K562 (cell line): Measurements from ENCODE around the gene TIAL1. TPM values are rescaled to one million over a fixed set of nuclear protein-coding genes. Genes with fewer than 3 reads are reported as not detected.

Experiments used
- ATAC-seq: fragments of 200-7000 bp; cut with Tn5 transposase; 3 replicates; pipeline ENCODE4 v1.9.1; 2020; ENCODE audit warnings: moderate library complexity
- BruUV-seq: library from RNA; stranded (reverse); fragments of 400-500 nt; replicated peaks from 2 replicates; lab custom pipeline; 2021; lab: Mats Ljungman, UMichigan
- CTCF ChIA-PET: fragments of 300-600 bp; formaldehyde crosslinking; extraction: SDS; loops from one replicate; lab custom pipeline; 2021; ENCODE audit warnings: low intra/inter-chr PET ratio; lab: Yijun Ruan, JAX
- POLR2A ChIA-PET: fragments of 300-600, 350-650 bp; sonication (Branson Sonifier 250); formaldehyde crosslinking; extraction: SDS; loops from one replicate; lab custom pipeline; 2021; ENCODE audit warnings: antibody characterized with exemption, inconsistent platforms; lab: Yijun Ruan, JAX
- DNase-seq, 4 experiments: peaks; one replicate each; pipeline versions ENCODE4 v3.0.0 to v3.0.0-alpha.2; 2011 to 2018; ENCODE audit warnings: low spot score in 3 of 4, mixed read lengths in 3 of 4; ENCODE audit errors: extremely low read depth in 1 of 4
- FAIRE-seq: peaks from 2 replicates; lab custom pipeline; 2011; peaks lifted over from hg19 to GRCh38; lab: Jason Lieb, UNC
- H2AFZ ChIP-seq: 2 replicates; pipeline ENCODE4 v1.6.0; 2011; ENCODE audit warnings: low read depth, low read length, control low read depth, inconsistent platforms
- H3K27ac ChIP-seq: fragments of 200-600 bp; 3 replicates; pipeline ENCODE4 v1.8.0; 2011; ENCODE audit warnings: low read depth, mild to moderate bottlenecking, control low read depth, inconsistent platforms, low read length, moderate library complexity, mixed read lengths; ENCODE audit errors: extremely low read depth
- H3K27me3 ChIP-seq, 2 experiments: fragments of 300-600 bp in 1 of 2; 2 replicates in 1 of 2; 3 replicates in 1 of 2; pipeline versions ENCODE4 v1.6.0 to v1.8.0; 2011; ENCODE audit warnings: inconsistent platforms in 2 of 2, low read length in 2 of 2, mild to moderate bottlenecking in 1 of 2, mixed read lengths in 1 of 2, moderate library complexity in 1 of 2; ENCODE audit not compliant: control insufficient read depth in 2 of 2, insufficient read depth in 2 of 2
- H3K36me3 ChIP-seq: fragments of 300-600 bp; 3 replicates; pipeline ENCODE4 v1.8.0; 2011; ENCODE audit warnings: mild to moderate bottlenecking, low read length, inconsistent platforms; ENCODE audit not compliant: control insufficient read depth, insufficient read depth
- H3K4me1 ChIP-seq, 2 experiments: fragments of 200-600 bp in 1 of 2; replicated peaks in 1 of 2; 2 replicates in 1 of 2; 3 replicates in 1 of 2; pipeline versions ENCODE4 v1.5.1 to v1.8.0; 2011; ENCODE audit warnings: inconsistent platforms in 2 of 2, low read length in 2 of 2, mild to moderate bottlenecking in 1 of 2, mixed read lengths in 1 of 2, moderate library complexity in 1 of 2; ENCODE audit not compliant: control insufficient read depth in 2 of 2, insufficient read depth in 2 of 2
- H3K4me2 ChIP-seq: 2 replicates; pipeline ENCODE4 v1.6.1; 2011; ENCODE audit warnings: low read length, control low read depth, inconsistent platforms, mixed read lengths; ENCODE audit not compliant: insufficient read depth
- H3K4me3 ChIP-seq: fragments of 200-600 bp; sonication (generic), shearing (Covaris generic); 2 replicates; pipeline ENCODE4 v1.5.1; 2016; ENCODE audit warnings: control low read depth, inconsistent platforms
- H3K79me2 ChIP-seq: fragments of 200-600 bp; 3 replicates; pipeline ENCODE4 v1.8.0; 2011; ENCODE audit warnings: low read length, inconsistent platforms; ENCODE audit not compliant: control insufficient read depth, insufficient read depth
- H3K9ac ChIP-seq, 2 experiments: 2 replicates each; pipeline versions ENCODE4 v1.6.0 to v1.6.1; 2011; ENCODE audit warnings: low read depth in 2 of 2, low read length in 2 of 2, control low read depth in 1 of 2, inconsistent platforms in 1 of 2, mild to moderate bottlenecking in 1 of 2, mixed read lengths in 1 of 2; ENCODE audit not compliant: insufficient read depth in 1 of 2
- H3K9me1 ChIP-seq: one replicate; pipeline ENCODE4 v1.6.0; 2011; ENCODE audit warnings: inconsistent platforms, mild to moderate bottlenecking, low read length, moderate library complexity; ENCODE audit not compliant: control insufficient read depth, insufficient read depth
- H3K9me3 ChIP-seq: replicated peaks from 2 replicates; pipeline ENCODE4 v1.5.1; 2011; ENCODE audit warnings: low read depth, low read length, inconsistent platforms; ENCODE audit not compliant: control insufficient read depth, insufficient read depth
- H4K20me1 ChIP-seq: replicated peaks from 2 replicates; pipeline ENCODE4 v1.6.1; 2011; ENCODE audit warnings: low read length, inconsistent platforms, mixed read lengths; ENCODE audit not compliant: control insufficient read depth, insufficient read depth
- CBFA2T2 ChIP-seq: fragments of 450-650 bp; conservative IDR thresholded peaks from 2 replicates; pipeline ENCODE4 v1.6.1; 2017; ENCODE audit warnings: mild to moderate bottlenecking
- CBFA2T3 ChIP-seq: fragments of 450-650 bp; IDR thresholded peaks from 2 replicates; pipeline ENCODE4 v1.6.1; 2017
- EP300 ChIP-seq: IDR thresholded peaks from 2 replicates; pipeline ENCODE4 v1.6.1; 2012; ENCODE audit warnings: low read length, improper control_type of control experiment
- GTF2B ChIP-seq: IDR thresholded peaks from 2 replicates; pipeline ENCODE4 v1.6.1; 2011; ENCODE audit not compliant: insufficient read length; ENCODE audit errors: extremely low read depth
- MLX ChIP-seq, 2 experiments: fragments of 450-650 bp in 1 of 2; sonication (generic) in 1 of 2; formaldehyde crosslinking; conservative IDR thresholded peaks; 2 replicates each; pipeline versions ENCODE4 v1.4.0 to v1.8.1; 2020 to 2022; ENCODE audit warnings: mild to moderate bottlenecking in 1 of 2, missing genetic modification reagents in 1 of 2
- PML ChIP-seq: IDR thresholded peaks from 2 replicates; pipeline ENCODE4 v1.6.1; 2012; ENCODE audit warnings: low read length, inconsistent platforms
- POLR2AphosphoS5 ChIP-seq: IDR thresholded peaks from 2 replicates; pipeline ENCODE4 v1.6.1; 2011; ENCODE audit warnings: mild to moderate bottlenecking, low read depth, low read length, moderate library complexity; ENCODE audit not compliant: control insufficient read depth, insufficient read depth
- RBBP5 ChIP-seq: fragments of 200-600 bp; sonication (generic); IDR thresholded peaks from 2 replicates; pipeline ENCODE4 v1.6.1; 2012; ENCODE audit warnings: borderline replicate concordance, mild to moderate bottlenecking, low read length, control low read depth, inconsistent platforms; ENCODE audit not compliant: insufficient read depth, poor library complexity, severe bottlenecking
- SMAD4 ChIP-seq: fragments of 250-450 bp; sonication (Bioruptor Pico); conservative IDR thresholded peaks from 2 replicates; pipeline ENCODE4 v1.8.0; 2021; ENCODE audit warnings: inconsistent platforms, mild to moderate bottlenecking, moderate library complexity
- TAL1 ChIP-seq: fragments of 450-650 bp; IDR thresholded peaks from 2 replicates; pipeline ENCODE4 v1.6.1; 2016; ENCODE audit warnings: mild to moderate bottlenecking
- TBP ChIP-seq: optimal IDR thresholded peaks from 2 replicates; pipeline ENCODE3; 2011; ENCODE audit warnings: low read depth, low read length, improper control_type of control experiment
- ZBTB7A ChIP-seq: IDR thresholded peaks from 2 replicates; pipeline ENCODE4 v1.6.1; 2011; ENCODE audit warnings: low read depth, mild to moderate bottlenecking, low read length, moderate library complexity, borderline replicate concordance; ENCODE audit not compliant: control insufficient read depth
- ZNF263 ChIP-seq: sonication (generic); formaldehyde crosslinking; IDR thresholded peaks from 2 replicates; pipeline ENCODE4 v1.8.0; 2022; ENCODE audit warnings: mild to moderate bottlenecking, missing genetic modification reagents, borderline replicate concordance
- ZNF584 ChIP-seq: fragments of 200-800 bp; sonication (Bioruptor generic); IDR thresholded peaks from 2 replicates; pipeline ENCODE4 v1.6.1; 2016; ENCODE audit warnings: low read depth, mild to moderate bottlenecking, missing genetic modification characterization, missing compliant biosample characterization
- ZNF592 ChIP-seq: fragments of 450-650 bp; IDR thresholded peaks from 2 replicates; pipeline ENCODE4 v1.6.1; 2017; ENCODE audit warnings: antibody characterized with exemption, mild to moderate bottlenecking
- WGBS: fragments of 100-300 bp; shearing (Covaris generic); methylation state at CpG from one replicate; pipeline ENCODE4 v1.1.6; 2016; ENCODE audit warnings: low coverage, mixed read lengths; ENCODE audit not compliant: insufficient coverage; ENCODE audit errors: missing lambda C conversion rate; 5-methylcytosine and 5-hydroxymethylcytosine counted together
- in situ Hi-C: fragments of 300-500 bp; cut with MboI; formaldehyde crosslinking; loops from 4 replicates; pipeline ENCODE4 v1.15.0; 2018; ENCODE audit warnings: inconsistent platforms, mixed read lengths
- intact Hi-C: fragments of 100-400 bp; cut with micrococcal nuclease; formaldehyde crosslinking; loops from 2 replicates; pipeline ENCODE4 v1.14.2; 2022
- polyA plus RNA-seq, 8 experiments: library from polyadenylated mRNA; depleted of rRNA in 4 of 8; stranded (reverse) in 5 of 8; unstranded in 3 of 8; fragments of >200 nt; fragmentation: Nextera tagmentation in 2 of 8; fragmentation: Illumina TruSeq in 1 of 8; extraction: Ambion mirVana in 2 of 8; extraction: Trizol in 1 of 8; gene quantifications; 2 replicates each; pipeline versions ENCODE4 v1.2.1 to v1.2.3, GENCODE V29; 2011 to 2014; ENCODE audit warnings: inconsistent platforms in 1 of 8, missing spikeins in 1 of 8
- total RNA-seq, 7 experiments: library from RNA; depleted of rRNA in 6 of 7; stranded (reverse); fragments of >200 nt in 6 of 7; fragmentation: Illumina TruSeq in 2 of 7; extraction: Trizol in 2 of 7; gene quantifications; 2 replicates each; pipeline versions ENCODE4 v1.2.1 to v1.2.3, GENCODE V29; 2011 to 2021; ENCODE audit warnings: low replicate concordance in 1 of 7

The TIAL1 gene
- total and polyA plus RNA-seq, 9 of the 15 experiments (the other 6 are each of a cell fraction or from before 2014, with no cell fraction given) = 22.5 to 126 (median 58.2) TPM

- FAIRE-seq = peak; percentile 88
- peak; percentile 44 for ATAC-seq
- TF ChIP-seq ZNF592 (peak; percentile 62), CBFA2T3 (peak; percentile 91), RBBP5 (peak; percentile 24), ZBTB7A (peak; percentile 73; the same call in 1 of the 2 replicates), ZNF263 (CRISPR knock-in tag) (peak; percentile 40; the same call in 1 of the 2 replicates), ZNF584 (CRISPR knock-in tag) (0 out of 2 replicates have a peak, but pooled peaks have one; percentile 47), GTF2B (no peak), CBFA2T2 (peak; percentile 79), SMAD4 (CRISPR knock-in tag) (0 out of 2 replicates have a peak, but pooled peaks have one; percentile 59), POLR2AphosphoS5 (peak; percentile 58; the same call in 1 of the 2 replicates), TAL1 (peak; percentile 70), PML (0 out of 2 replicates have a peak, but pooled peaks have one; percentile 22), MLX (CRISPR knock-in tag; conservative IDR thresholded peaks at IDR 0.05) (no peak), TBP (peak; percentile 29), EP300 (peak; percentile 27; the same call in 1 of the 2 replicates)
Measured at GRCh38 chr10:119538632-119539358, 58.0 kb downstream of the TIAL1 start.

More at GRCh38 chr10:119538632-119539358, 58.0 kb downstream of the TIAL1 start:
- Histone ChIP-seq H3K9me1 (peaks cover 2% of the 10 kb centered on the region), H3K27me3 (no peaks in the 10 kb centered on the region), H3K4me2 (peak overlapping the region; percentile 63), H3K9ac (peak overlapping the region; percentile 28 to 84; a peak in 3 of 4 replicates), H2AFZ (no peak overlapping the region), H3K79me2 (peaks cover 78% of the 10 kb centered on the region), H3K4me3 (no peak overlapping the region; the same call in 1 of the 2 replicates), H3K36me3 (peaks cover 19% of the 10 kb centered on the region; the same call in 1 of the 3 replicates), H4K20me1 (0 out of 2 replicates have a peak, but pooled peaks cover 5% of the 10 kb centered on the region), H3K9me3 (no peaks in the 10 kb centered on the region), H3K4me1 (peaks cover 20 to 57% of the 10 kb centered on the region in 2 experiments), H3K27ac (peak overlapping the region; percentile 53; the same call in 2 of the 3 replicates)
- DNase-seq = peak; percentile 33 to 85 (median 56)
- BruUV-seq = no TSS peak
- intact Hi-C loops (loop anchor here (2.0 kb wide), 1 partner anchor 18 kb away; no protein-coding TSS in a partner anchor), in situ Hi-C loops (no loop called here)
- 5% methylated on average over 9 of the region's 9 CpGs for WGBS
- ChIA-PET CTCF (no interaction called here), POLR2A (interaction anchor here (0.7 to 1.7 kb wide), 6 partner anchors 9 to 93 kb away, joined by 3 to 5 read pairs (median 5); no protein-coding TSS in a partner anchor)
